K562 (cell line): Measurements from ENCODE around the gene PEAR1. TPM values are rescaled to one million over a fixed set of nuclear protein-coding genes. Genes with fewer than 3 reads are reported as not detected.

Experiments used
- CUX1 ChIP-seq: fragments of 200-800 bp; sonication (Bioruptor generic); IDR thresholded peaks from 2 replicates; pipeline ENCODE4 v1.6.1; 2016; ENCODE audit warnings: missing genetic modification characterization, missing compliant biosample characterization
- EGR1 ChIP-seq: fragments of 450-650 bp; conservative IDR thresholded peaks from 2 replicates; pipeline ENCODE4 v1.6.1; 2017; ENCODE audit warnings: mild to moderate bottlenecking
- ELF2 ChIP-seq: fragments of 250-450 bp; sonication (Bioruptor Pico); IDR thresholded peaks from 2 replicates; pipeline ENCODE4 v1.5.0; 2021; ENCODE audit warnings: mild to moderate bottlenecking
- ERF ChIP-seq: fragments of 450-650 bp; formaldehyde crosslinking; IDR thresholded peaks from 2 replicates; pipeline ENCODE4 v1.4.0; 2020; ENCODE audit warnings: mild to moderate bottlenecking, mixed read lengths
- FOXO4 ChIP-seq: fragments of 450-650 bp; formaldehyde crosslinking; IDR thresholded peaks from 2 replicates; pipeline ENCODE4 v1.4.0; 2020; ENCODE audit warnings: mild to moderate bottlenecking, moderate library complexity
- GTF2E2 ChIP-seq: fragments of 200-800 bp; sonication (Bioruptor generic); IDR thresholded peaks from 2 replicates; pipeline ENCODE4 v1.6.1; 2016; ENCODE audit warnings: missing genetic modification characterization, missing compliant biosample characterization
- ILF3 ChIP-seq: fragments of 450-650 bp; IDR thresholded peaks from 2 replicates; pipeline ENCODE4 v1.6.1; 2018; ENCODE audit warnings: antibody characterized with exemption, mild to moderate bottlenecking, moderate library complexity, borderline replicate concordance
- KAT7 ChIP-seq: sonication (generic); formaldehyde crosslinking; IDR thresholded peaks from 2 replicates; pipeline ENCODE4 v1.8.0; 2022; ENCODE audit warnings: missing genetic modification reagents, mild to moderate bottlenecking, borderline replicate concordance
- KHSRP ChIP-seq: fragments of 450-650 bp; IDR thresholded peaks from 2 replicates; pipeline ENCODE4 v1.6.1; 2017
- MED1 ChIP-seq: sonication (generic); formaldehyde crosslinking; IDR thresholded peaks from 2 replicates; pipeline ENCODE4 v1.8.1; 2023; ENCODE audit warnings: missing genetic modification reagents, borderline replicate concordance
- MXD1 ChIP-seq: fragments of 250-450 bp; sonication (Bioruptor Pico); IDR thresholded peaks from 2 replicates; pipeline ENCODE4 v1.8.0; 2021; ENCODE audit warnings: borderline replicate concordance, mild to moderate bottlenecking, moderate library complexity; ENCODE audit not compliant: poor library complexity, severe bottlenecking
- NCOR1 ChIP-seq: fragments of 450-650 bp; IDR thresholded peaks from 2 replicates; pipeline ENCODE4 v1.6.1; 2016; ENCODE audit warnings: mild to moderate bottlenecking, moderate library complexity
- NFATC3 ChIP-seq: fragments of 450-650 bp; IDR thresholded peaks from 2 replicates; pipeline ENCODE4 v1.6.1; 2017; ENCODE audit warnings: mild to moderate bottlenecking
- PRMT5 ChIP-seq: sonication (generic); formaldehyde crosslinking; IDR thresholded peaks from 2 replicates; pipeline ENCODE4 v1.5.0; 2020; ENCODE audit warnings: missing genetic modification reagents
- PTBP1 ChIP-seq: fragments of 200-400 bp; formaldehyde crosslinking; IDR thresholded peaks from 2 replicates; pipeline ENCODE4 v1.6.1; 2017; ENCODE audit warnings: low read depth, low read length
- RFX7 ChIP-seq: fragments of 250-450 bp; sonication (Bioruptor Pico); IDR thresholded peaks from 2 replicates; pipeline ENCODE4 v1.5.1; 2021; ENCODE audit warnings: mild to moderate bottlenecking
- SOX6 ChIP-seq: fragments of 450-650 bp; IDR thresholded peaks from 2 replicates; pipeline ENCODE4 v1.6.1; 2014; ENCODE audit warnings: mild to moderate bottlenecking
- SREBF2 ChIP-seq: sonication (generic); formaldehyde crosslinking; IDR thresholded peaks from 2 replicates; pipeline ENCODE4 v1.4.0; 2020; ENCODE audit warnings: mild to moderate bottlenecking, missing genetic modification reagents
- TARDBP ChIP-seq: fragments of 450-650 bp; IDR thresholded peaks from 2 replicates; pipeline ENCODE4 v1.6.1; 2016
- ZBTB17 ChIP-seq: fragments of 450-650 bp; formaldehyde crosslinking; IDR thresholded peaks from 2 replicates; pipeline ENCODE4 v1.4.0; 2020; ENCODE audit warnings: mild to moderate bottlenecking
- ZNF133 ChIP-seq: fragments of 250-450 bp; sonication (Bioruptor Pico); IDR thresholded peaks from 2 replicates; pipeline ENCODE4 v1.4.0; 2020; ENCODE audit warnings: mild to moderate bottlenecking
- ZNF398 ChIP-seq: fragments of 250-450 bp; sonication (Bioruptor Pico); IDR thresholded peaks from 2 replicates; pipeline ENCODE4 v1.8.0; 2021; ENCODE audit warnings: moderate library complexity, mild to moderate bottlenecking, inconsistent platforms
- ZNF785 ChIP-seq: fragments of 250-450 bp; sonication (Bioruptor Pico); IDR thresholded peaks from 2 replicates; pipeline ENCODE4 v1.4.0; 2020; ENCODE audit warnings: mild to moderate bottlenecking
- polyA plus RNA-seq, 8 experiments: library from polyadenylated mRNA; depleted of rRNA in 4 of 8; stranded (reverse) in 5 of 8; unstranded in 3 of 8; fragments of >200 nt; fragmentation: Nextera tagmentation in 2 of 8; fragmentation: Illumina TruSeq in 1 of 8; extraction: Ambion mirVana in 2 of 8; extraction: Trizol in 1 of 8; gene quantifications; 2 replicates each; pipeline versions ENCODE4 v1.2.1 to v1.2.3, GENCODE V29; 2011 to 2014; ENCODE audit warnings: inconsistent platforms in 1 of 8, missing spikeins in 1 of 8
- total RNA-seq, 7 experiments: library from RNA; depleted of rRNA in 6 of 7; stranded (reverse); fragments of >200 nt in 6 of 7; fragmentation: Illumina TruSeq in 2 of 7; extraction: Trizol in 2 of 7; gene quantifications; 2 replicates each; pipeline versions ENCODE4 v1.2.1 to v1.2.3, GENCODE V29; 2011 to 2021; ENCODE audit warnings: low replicate concordance in 1 of 7

PEAR1 gene
- total and polyA plus RNA-seq, 9 of the 15 experiments (the other 6 are each of a cell fraction or from before 2014, with no cell fraction given), result 0.87 to 13.9 (median 6.1) TPM

GRCh38 chr1:156958247-156958714 lies 64.8 kb downstream of the PEAR1 start (continued):
- no peak for TF ChIP-seq MXD1 (CRISPR knock-in tag)
- no peak for TF ChIP-seq ZNF398 (CRISPR knock-in tag)
- no peak for TF ChIP-seq MED1 (CRISPR knock-in tag)
- no peak for TF ChIP-seq PRMT5 (CRISPR knock-in tag)
- no peak for TF ChIP-seq SREBF2 (CRISPR knock-in tag)
- no peak for TF ChIP-seq PTBP1
- peak; percentile 77; the same call in 1 of the 2 replicates for TF ChIP-seq TARDBP
- no peak for TF ChIP-seq NFATC3
- peak; percentile 94 for TF ChIP-seq SOX6
- TF ChIP-seq ZNF785 (CRISPR knock-in tag), result no peak
- TF ChIP-seq ZBTB17 (CRISPR knock-in tag), result 0 out of 2 replicates have a peak, but pooled peaks have one; percentile 22
- no peak for TF ChIP-seq ELF2
- TF ChIP-seq EGR1, result no peak
- no peak for TF ChIP-seq ILF3
- no peak for TF ChIP-seq FOXO4 (CRISPR knock-in tag)
- TF ChIP-seq ZNF133 (CRISPR knock-in tag), result no peak
- 0 out of 2 replicates have a peak, but pooled peaks have one; percentile 10 for TF ChIP-seq KAT7 (CRISPR knock-in tag)
- peak; percentile 95 for TF ChIP-seq NCOR1
- TF ChIP-seq RFX7 (CRISPR knock-in tag), result no peak
- TF ChIP-seq GTF2E2 (tag), result no peak
- peak; percentile 43; the same call in 1 of the 2 replicates for TF ChIP-seq KHSRP
- TF ChIP-seq CUX1, result no peak
- TF ChIP-seq ERF (CRISPR knock-in tag), result peak; percentile 81; the same call in 1 of the 2 replicates
